ENCODE data around the gene GRIK1.
"Not testable (repeated sequence)": the region's sequence is repeated elsewhere in the genome, so short reads cannot be mapped to it uniquely, and the experiment has no call there.

GRIK1 gene

DNA sequence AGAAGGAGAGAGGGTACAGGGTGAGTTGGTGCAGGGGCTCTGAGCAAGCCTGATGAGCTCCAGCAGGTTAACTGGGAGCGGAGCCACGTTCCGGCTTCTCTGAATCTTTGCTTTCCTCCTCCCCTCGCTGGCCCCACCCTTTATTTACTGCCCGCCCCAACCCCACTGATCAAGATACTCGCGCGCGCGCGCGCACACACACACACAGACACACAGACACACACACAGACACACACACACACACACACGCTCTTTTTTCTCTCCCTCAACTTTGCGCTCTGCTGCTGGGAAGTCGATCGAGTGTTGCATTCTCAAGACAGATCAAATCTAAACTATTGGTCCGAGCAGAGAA, at the start of gene GRIK1:
Gene GRIK1 (minus strand): TSS at position 73 of the 352 bp plus-strand sequence.
- no peak for DNase-seq

- DNase-seq = no peak
Observed at GRCh38 chr21:29987762-29988161, 48.0 kb upstream of the GRIK1 start.

DNA sequence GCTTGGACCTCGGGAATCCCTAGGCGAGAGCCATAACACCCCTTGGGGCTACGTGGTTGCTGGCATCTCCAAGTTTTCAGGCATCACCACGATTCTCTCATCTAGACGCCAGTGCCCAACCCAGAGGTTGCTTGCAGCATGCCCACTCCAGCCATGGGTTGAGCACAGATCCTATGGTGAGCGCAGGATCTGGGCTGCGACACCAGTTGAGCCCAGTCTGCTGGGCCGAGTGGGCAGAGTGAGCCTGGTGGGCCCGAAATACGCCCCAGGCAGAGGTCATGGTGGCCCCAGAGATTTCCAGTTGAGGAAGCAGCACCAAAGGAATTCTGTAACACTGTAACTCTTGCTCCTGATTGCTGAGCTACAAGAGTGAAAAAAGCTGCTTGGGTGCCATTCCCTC, 46.1 kb upstream of the GRIK1 start:
- no peak for DNase-seq

DNA sequence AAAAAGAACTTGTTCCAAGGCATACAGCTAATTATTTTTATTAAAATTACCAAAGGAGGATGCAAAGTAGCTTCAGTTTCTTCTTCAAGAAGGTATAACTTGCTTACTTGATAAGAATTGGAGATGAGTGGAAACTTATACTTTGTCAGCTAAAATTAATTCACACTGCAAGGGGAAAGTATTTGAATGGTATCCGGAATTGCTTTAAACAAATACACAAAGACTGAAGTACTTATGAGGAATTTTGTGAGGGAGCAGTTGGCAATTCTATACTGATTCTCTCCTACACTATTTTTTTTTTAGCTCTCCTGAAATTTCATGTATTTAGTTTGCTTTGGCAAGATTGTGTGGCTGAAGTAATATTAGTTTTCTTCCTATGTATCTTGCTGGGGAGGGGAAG, 39.2 kb upstream of the GRIK1 start:
- DNase-seq = no peak

DNA sequence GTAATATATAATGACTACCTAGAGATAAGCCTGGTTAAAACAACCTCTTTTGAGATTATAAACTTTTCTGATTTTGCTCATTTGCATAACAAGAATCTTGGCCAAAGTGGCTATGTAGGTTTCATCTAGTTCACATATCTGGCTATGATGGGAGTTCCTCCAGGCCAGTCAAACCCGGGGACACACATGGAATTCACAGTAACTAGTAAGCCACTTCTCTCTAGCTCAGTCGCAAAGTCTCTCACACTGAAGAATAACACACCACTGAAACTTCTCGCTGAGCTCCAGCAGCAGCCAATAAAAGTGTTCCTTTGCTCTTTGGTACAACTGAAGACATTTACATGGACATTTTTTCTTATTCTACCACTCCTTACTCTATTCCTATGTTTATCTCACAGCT, 36.0 kb upstream of the GRIK1 start:
- no peak for DNase-seq

GRCh38 chr21:29973258-29973657, 33.5 kb upstream of the GRIK1 start:
- no peak for DNase-seq

DNA sequence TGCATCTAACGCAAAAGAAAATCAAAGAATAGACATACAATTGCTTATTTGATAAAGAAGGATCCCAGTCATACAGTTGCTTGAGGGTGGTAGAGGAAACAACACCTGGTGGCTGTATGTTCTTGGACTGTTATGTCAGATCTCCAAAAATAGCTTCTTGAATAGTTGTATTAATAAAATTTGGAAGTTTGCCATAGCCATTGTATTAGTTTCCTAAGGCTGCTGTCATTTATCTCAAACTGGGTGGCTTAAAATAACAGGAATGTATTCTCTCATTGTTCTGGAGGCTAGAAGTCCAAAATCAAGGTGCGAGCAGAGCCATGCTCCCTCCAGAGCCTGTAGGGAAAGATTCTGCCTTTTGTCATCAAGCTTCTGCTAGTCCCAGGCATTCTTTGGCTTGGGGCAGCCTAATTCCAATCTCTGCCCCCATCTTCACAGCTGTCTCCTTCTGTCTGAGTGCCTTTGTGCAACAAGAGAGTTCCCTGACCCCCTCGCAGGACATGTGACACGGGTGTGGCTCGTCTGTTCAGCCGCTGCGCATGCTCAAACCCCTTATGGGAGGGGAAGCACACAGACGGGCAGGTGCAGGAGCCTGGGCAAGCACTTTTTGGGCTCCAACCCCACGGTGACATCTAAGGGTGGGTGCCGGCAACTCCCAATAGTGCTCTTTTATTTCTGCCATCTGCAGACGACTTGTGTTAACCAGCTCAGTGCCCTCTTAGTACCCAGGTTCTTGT, 21.7 kb upstream of the GRIK1 start:
- no peak for DNase-seq

DNA sequence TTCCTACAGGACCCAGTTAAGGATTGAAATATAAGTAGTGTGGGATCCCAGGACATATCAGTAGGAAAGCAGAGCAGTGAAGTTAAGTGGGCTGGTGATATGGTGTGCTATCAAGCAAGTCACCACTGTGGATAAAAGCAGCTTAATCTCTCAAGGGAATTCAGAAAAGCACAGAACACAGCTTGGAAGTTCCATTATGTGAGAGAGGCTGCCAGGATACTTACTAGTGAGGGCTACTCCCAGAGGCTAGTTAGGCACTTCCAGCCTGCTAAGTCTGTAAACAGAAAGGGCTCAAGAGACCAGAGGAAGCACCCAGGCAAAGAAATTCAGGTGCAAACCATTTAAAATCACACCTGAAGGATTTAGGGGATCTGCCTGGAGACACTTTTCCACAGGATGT, 18.8 kb upstream of the GRIK1 start:
- DNase-seq = no peak

DNA sequence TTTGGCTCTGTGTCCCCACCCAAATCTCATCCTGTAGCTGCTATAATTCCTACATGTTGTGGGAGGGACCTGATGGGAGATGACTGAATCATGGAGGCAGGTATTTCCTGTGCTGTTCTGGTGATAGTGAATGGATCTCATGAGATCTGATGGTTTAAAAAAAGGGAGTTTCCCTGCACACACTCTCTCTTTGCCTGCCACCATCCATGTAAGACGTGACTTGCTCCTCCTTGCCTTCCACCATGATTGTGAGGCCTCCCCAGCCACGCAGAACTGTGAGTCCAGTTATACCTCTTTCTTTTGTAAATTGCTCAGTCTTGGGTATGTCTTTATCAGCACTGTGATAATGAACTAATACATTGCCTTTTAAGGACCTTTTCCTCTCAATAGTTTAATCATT, 18.2 kb upstream of the GRIK1 start:
- not testable (repeated sequence) for DNase-seq

DNA sequence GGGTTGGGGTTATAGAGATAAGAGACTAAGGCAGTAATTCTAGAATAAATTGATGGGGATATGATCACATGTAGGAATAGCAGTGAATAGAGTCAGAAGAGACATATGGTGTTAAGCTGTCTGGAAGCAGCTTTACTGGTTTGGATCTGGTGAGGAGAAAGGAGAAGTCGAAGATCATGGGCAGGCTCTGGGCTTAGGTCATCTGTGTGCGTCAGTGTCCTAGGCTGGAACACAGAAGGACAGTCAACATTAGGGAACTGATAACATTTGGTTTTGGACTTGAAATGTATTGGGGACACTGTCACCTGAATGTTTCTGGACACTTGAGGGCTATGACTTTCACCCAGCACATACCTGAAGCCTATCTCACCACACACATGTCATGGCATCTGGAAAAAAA, 13.9 kb upstream of the GRIK1 start:
- DNase-seq = no peak

DNA sequence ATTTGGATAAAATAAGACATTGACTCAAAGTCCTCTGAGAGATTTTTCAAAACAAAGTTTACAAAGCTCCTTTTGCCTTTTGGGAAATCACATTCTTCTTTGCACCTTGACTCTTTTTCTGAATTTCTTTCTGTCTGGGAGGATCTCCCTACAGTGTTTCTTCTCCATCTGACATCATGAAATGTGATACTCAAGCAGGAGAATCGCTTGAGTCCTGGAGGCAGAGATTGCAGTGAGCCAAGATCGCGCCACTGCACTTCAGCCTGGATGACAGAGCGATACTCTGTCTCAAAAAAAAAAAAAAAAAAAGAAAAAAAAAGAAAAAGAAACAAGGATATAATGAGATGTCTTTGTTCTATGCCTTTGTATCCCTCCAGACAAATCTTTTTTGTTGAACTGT, 13.3 kb upstream of the GRIK1 start:
- DNase-seq = no peak

DNA sequence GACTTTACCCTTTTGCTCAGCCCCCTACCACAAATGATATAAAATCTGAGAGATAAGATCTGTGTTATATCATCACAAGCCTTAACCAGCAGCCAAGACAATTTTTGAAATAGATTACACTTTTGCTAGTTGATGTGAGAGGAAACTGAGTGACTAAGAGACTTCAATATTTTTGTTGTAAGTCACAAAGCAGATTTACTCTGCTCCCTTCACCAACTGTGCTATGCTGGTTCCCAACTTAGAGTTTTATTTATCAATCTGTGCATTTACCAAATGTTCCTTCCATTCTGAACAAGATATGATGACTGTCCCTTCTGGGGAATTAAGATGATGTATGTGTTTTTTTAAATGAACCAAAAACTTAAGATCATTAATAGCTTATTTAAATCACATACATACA, 12.1 kb upstream of the GRIK1 start:
- DNase-seq = no peak

GRCh38 chr21:29949991-29950390, 10.2 kb upstream of the GRIK1 start:
- no peak for DNase-seq

- DNase-seq = no peak
Observed at GRCh38 chr21:29947119-29947518, 7.3 kb upstream of the GRIK1 start.

DNA sequence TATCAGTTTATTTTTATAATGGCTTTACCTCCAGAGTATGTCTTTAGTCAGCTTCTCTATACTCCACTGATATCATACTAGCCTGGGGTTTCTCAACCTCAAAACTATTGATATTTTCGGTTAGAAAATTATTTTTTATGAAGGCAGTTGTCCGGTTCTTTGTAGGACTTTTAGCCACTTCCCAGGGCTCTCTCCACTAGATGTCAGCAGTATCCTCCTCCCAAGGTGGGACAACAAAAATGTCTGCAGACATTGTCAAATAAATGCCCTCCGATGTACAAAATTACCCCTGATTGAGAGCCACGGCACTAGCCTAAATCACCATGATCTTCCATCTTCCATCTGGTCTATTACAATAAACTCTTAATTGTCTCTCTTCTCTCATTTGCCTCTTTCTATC, 4.1 kb upstream of the GRIK1 start:
- no peak for DNase-seq

DNA sequence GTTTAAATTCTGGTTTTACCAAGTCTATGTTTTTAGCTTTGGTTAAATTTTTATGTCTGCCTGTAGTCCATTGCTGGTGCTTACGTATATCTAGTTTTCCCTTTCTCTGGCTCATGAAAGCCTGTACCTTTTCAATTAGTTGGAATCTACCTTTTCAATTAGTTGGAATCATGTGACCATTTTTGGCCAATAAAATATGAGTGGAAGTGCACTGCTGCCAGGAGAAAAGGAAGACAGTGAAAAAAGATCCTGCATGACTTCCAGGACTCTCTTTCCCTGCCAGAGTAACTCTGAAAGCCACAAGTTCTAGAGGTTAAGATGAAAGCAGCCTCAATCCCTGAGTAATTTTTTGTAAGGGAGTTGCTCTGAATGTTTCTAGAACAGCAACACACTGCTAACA, 2.2 kb upstream of the GRIK1 start:
- DNase-seq = no peak

GRCh38 chr21:29940991-29941390, 1.2 kb upstream of the GRIK1 start:
- no peak for DNase-seq

DNA sequence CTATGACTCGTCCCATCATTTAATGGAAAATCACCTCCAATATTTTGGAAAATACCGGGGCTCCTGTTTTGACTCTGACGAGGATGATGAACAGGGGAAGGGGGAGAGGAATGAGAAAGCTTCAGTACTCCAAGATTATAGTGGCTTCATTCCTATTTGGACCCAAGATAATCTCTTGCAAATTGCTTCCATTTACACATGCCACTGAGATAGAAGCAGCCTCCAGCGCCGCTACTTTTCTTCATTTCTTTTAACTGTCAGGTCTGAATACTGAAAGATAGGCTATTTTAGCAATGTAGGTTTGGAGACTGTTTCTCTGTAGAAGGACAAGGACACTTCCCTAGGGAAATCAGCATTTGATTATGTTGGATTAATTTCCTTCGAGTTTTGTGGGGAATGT, 565 bp upstream of the GRIK1 start:
- DNase-seq = no peak

GRCh38 chr21:29939104-29939923, 482 bp downstream of the GRIK1 start:
- DNase-seq = no peak

GRCh38 chr21:29938776-29939103, 1.1 kb downstream of the GRIK1 start:
- DNase-seq = no peak

DNA sequence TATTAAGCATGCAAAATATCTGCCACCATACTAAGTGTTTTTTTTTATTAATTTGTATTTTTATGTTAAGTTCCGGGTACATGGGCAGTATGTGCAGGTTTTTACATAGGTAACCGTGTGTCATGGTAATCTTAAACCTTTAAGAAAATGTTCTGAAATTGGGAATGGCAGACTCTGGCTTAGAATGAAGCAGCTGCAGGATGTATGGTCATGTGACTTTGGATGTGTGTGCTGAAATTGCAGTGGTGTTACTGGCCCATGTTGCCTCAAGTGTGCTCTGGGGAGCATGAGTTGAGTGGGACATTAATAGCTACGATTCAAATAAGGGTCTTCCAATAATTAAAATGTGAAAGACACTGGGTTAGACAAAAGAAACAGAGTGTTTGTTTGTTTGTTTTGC, 6.7 kb downstream of the GRIK1 start:
- no peak for DNase-seq

- DNase-seq = no peak
Observed at GRCh38 chr21:29928537-29928936, 11.3 kb downstream of the GRIK1 start.

DNA sequence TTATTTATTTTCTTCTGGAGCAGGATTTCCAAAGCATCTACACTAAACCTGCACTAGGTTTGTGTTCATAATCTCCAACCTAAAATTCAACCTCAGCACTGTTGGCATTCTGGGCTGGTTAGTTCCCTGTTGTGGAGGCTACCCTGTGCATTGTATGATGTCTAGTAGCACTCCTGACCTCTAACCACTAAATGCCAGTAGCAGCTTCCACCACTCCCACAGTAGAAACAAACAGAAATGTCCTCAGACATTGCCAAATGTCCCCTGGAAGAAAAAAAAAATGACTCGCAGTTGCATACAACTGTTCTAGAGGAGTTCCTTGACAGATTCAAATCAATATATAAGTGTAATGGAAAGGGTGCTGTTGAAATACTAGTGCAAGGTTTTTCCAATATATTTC, 18.9 kb downstream of the GRIK1 start:
- no peak for DNase-seq

DNA sequence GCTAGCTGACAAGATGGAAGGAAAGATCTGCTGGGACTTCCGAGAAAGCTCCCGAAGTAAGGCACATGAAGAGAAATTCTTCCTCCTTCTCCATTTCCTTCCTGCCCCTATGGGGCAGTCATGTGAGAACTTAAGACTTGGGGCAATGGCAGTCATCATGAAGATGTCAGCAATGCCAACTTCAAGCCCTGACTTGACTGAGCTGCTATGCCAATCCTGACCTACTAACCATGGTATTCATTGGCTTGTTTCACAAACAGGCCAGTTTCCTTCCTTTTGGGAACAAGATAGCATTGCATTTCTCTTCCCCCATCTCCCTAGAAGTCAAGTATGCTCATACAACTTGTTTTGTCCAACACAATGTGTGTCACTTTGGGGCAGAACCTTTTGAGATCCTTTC, 25.5 kb downstream of the GRIK1 start:
- no peak for DNase-seq

- DNase-seq = no peak
Observed at GRCh38 chr21:29909571-29909970, 30.2 kb downstream of the GRIK1 start.

Measured in CD4-positive, alpha-beta T cell treated with Interleukin-21 for 1 hour (primary cell).